NCI-H128 (cell line): ENCODE data around the gene NFATC3.
"Not testable (repeated sequence)": the region's sequence is repeated elsewhere in the genome, so short reads cannot be mapped to it uniquely, and the experiment has no call there.

Experiments
- DNase-seq: peaks from one replicate; lab custom pipeline; 2025; ENCODE audit not compliant: unreplicated experiment; lab: John Stamatoyannopoulos, UW

Gene NFATC3

DNA sequence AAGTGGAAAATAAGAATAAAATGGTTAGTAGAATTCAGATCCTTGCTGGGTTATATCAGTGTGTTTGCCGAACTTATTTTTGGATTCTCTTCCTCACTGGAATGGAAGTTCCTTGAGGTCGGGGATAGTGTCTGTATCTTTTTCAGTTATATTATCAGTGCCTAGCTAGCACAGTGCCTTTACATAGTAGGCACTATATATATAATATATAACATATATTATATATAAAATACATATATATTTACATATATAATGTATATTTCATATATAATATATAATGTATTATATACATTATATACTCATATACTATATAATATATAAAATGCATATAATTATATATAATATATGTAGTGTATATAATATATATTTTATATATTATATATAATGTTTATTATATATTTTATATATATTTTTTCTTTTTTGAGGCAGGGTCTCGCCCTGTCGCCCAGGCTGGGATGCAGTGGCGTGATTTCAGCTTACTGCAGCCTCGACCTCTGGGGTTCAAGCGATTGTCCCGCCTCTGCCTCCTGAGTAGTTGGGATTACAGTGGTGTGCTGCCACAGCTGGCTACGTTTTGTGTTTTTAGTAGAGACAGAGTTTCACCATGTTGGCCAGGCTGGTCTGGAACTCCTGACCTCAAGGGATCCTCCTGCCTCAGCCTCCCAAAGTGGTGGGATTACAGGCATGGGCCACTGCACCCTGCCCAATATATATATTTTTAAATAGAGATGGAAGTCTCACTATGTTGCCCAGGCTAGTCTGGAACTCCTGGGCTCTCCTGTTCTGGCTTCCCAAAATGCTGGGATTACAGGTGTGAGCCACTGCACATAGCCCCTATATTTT, 3.2 kb downstream of the NFATC3 start:
- no peak for DNase-seq

DNA sequence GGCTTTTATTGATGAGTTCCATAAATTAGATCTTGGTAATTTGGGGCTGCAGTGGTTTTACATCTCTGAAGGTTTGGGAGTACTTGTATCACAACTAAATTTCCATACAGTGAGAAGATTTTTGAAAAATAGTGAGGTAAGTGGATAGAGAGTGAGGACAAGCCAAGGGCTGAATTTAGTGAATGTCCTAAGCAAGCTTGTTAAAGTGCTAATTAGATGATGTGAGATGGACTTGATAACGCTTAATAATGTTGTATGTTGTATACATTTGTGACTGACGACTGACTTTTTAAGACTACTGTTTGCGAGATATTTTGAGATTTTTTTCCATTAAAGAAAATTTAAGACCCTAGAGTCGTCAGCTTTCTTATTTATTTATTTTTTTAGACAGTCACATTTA, 3.9 kb downstream of the NFATC3 start:
- no peak for DNase-seq

DNA sequence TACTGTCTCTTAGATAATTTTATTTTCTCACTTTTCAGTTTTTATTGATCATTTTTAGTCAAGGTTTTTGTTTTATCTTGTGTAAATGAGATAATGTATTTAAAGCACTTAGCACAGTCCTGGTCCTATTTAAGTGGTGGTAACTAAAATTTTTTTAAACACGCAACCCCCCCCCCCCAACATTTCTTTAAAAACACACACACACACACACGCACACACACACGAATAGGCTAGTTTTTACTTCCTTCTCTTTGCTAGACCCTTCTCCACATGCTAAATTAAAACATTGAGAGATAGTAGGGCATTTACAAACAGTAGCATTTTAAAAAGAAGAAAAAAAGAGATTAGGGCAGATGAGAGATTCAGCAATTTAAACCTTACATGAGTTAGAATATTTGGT, 5.0 kb downstream of the NFATC3 start:
- no peak for DNase-seq

DNA sequence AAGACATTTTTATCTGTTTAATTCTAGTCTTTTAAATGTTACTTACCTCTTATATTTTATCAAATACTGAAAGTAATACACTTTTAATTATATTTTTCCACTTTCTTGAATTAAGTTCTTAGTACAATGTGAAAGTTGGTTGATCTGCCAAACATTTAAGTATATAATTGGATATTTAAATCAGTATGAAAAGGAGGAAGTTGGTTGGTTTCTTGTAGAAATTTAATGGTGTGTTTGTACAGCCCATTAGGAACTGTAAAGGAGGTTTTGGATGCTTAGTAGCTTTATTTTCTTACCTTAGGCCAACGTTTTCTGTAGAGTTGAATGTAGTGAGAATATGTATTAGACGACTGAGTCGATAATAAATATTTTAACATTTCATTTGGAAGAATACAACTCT, 5.4 kb downstream of the NFATC3 start:
- DNase-seq, result no peak

DNA sequence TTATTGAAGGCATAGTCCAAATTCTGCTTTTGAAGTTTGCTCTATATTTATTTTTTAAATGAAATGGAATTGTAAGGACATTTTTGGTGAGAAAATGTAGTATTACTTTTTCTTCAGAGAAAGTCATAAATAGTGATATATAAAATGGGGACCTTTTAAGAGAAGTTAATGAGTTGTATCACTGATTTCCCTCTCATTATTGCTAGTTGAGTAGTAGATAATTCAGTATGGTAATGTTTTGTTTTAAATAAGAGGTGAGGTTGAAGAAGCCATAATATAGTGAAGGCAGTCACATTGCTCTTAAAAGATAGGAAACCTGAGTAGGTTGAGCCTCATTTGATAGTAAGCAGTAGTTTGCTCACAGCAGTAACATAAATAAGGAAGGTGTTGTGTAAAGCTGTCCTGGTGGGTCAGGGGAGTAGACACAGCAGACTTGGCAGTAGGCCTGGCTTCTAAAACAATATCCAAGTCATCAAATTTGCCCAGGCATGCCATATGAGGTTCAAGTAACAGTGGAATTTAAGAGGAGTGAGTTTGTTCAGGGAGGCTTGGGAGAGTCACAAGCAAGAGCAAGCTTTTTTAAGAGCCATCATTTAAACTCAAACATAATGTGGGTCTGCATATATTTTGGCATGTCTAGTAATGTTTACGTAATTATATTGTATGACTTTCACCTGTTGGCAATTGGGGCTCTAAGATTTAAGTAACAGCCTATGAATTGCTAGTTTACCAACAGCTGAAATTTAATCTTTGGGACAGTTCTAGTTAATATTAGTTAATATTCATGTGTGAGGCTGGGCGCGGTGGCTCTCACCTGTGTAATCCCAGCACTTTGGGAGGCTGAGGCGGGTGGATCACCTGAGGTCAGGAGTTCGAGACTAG, 6.5 kb downstream of the NFATC3 start:
- peak; percentile 25 for DNase-seq

DNA sequence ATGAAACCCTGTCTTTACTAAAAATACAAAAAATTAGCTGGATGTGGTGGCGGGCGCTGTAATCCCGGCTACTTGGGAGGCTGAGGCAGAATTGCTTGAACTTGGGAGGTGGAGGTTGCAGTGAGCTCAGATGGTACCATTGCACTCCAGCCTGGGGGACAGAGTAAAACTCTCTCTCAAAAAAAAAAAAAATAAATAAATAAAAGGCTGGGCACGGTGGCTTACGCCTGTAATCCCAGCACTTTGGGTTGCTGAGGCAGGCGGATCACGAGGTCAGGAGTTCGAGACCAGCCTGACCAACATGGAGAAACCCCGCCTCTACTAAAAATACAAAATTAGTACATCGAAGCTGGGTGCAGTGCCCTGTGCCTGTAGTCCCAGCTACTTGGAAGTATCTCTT, 7.1 kb downstream of the NFATC3 start:
- DNase-seq, result not testable (repeated sequence)

DNA sequence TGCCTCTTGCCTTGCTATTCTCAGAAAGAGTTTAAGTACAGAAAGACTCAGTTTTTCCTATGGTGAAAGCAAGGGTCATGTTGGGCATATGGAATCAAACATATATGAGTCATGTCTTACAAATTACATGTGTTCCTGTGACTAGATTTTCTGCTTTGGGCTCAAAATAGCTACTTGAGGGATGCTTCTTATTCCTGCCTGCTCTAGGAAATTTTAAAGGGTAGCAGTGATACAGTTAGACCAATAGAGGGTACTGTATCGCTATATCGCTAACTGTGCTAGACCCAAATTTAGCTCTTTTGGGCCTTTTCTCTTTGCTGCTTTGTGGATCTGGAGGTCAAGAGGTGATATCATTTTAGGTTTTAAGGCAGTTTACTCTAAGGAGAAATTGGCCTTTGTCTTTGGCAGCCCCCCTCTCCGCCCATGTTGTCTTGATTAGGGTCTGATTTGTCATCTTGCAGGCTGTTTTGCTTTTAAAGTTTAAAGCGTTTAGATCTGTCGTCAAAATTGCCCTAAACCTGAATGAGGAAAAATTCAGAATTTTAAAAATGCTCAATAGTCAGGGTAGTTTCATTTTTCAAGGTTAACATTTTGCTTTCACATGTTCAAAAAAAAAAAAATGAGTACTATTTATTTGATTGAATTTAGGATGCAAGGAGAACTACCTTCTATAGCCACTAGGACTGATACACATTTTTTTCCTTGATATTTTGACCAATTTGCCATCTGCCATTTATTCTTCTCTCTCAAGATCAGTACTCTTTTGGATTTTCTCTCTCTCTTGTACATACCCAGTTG, 8.8 kb downstream of the NFATC3 start:
- no peak for DNase-seq

DNA sequence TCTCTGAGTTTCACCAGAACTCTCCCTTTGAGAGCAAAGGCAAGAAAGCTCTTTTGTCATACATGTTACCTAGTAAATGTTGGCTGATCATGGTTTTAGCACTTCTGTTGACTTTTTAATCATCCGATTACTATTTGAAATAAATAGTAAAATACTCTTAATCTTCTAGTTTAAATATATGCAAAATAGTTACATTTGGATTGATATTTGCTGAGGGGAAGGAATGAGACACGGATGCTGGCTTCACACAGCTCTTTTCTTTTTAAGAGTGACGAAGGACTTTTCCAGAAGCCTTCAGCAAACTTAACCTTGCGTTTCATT, 9.4 kb downstream of the NFATC3 start:
- no peak for DNase-seq

DNA sequence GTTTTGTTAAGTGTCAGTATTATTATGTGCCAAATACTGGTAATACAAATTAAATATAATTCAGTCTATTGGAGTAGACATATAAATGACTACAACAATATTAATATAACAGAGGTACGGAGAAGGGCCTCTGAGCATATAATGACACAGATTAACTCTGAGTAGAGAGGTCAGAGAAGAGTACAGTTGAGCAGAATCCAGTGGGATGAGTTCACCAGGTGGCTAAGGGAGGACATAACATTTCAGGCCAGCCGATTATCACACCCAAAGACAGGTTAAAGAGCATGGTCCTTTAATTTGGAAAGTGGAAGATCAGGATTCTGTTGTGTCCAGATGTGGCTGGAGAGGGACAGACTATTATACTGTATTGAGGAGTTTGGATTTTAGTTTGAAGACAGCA, 11.3 kb downstream of the NFATC3 start:
- no peak for DNase-seq

DNA sequence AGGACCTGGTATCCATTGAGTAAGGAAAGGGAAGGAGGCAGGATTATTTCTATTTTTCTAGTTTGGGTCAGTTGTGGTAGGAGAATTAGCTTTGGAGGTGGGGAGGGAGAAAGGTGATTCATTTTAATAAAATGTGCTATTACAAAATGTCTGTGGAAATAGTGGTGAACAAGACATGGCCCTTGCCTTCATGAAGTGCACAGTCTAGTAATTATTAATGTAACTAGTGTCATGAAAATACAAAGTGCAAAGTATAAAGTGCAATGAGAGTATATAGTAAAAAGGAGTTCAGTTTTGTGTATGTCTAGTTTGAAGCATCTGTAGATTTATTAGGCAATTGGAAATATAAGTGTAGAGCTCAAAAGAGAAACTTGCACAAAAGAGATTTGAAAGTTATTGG, 11.9 kb downstream of the NFATC3 start:
- DNase-seq, result no peak

DNA sequence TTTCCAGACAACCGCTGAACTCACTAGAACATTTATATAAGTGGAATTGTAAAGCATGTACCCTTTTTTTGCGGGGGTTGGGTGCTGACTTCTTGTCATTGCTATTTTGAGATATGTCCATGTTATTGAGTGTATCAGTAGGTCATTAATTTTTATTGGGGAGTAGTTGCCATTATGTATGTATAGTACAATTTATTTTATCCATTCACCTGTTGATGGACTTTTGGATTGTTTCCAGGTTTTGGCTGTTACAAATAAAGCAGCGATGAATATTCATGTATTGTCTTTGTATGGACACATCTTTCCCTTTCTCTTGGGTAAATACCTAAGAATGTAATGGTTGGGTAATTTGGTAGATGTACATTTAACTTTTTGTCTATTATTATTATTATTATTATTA, 12.7 kb downstream of the NFATC3 start:
- no peak for DNase-seq

DNA sequence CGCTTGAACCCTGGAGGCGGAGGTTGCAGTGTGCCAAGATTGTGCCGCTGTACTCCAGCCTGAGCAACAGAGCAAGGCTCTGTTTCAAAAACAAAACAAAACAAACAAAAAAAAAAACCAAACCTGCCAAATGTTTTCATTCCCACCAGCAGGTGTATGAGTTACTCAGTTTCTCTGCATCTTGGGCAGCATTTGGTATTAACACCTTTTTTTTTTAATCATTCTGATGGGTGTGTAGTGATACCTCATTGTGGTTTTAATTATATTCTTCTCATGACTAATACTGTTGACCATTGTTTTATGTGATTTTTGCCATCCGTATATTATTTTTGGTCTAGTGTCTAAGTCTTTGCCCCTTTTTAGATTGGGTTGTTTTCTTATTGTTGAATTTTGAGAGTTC, 15.3 kb downstream of the NFATC3 start:
- DNase-seq, result no peak

DNA sequence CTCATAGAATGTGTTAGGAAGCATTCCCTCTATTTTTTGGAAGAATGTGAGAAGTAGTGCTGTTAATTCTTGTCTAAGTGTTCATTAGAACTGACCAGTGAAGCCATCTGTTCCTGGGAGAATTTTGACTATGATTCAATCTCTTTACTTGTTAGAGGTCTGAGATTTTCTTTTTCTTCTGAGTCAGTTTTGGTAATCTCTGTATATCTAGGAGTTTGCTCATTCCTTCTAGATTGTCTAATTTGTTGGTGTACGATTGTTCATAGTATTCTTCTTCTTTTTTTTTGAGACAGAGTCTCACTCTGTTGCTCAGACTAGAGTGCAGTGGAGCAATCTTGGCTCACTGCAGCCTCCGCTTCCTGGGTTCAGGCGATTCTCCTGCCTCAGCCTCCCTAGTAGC, 20.4 kb downstream of the NFATC3 start:
- DNase-seq, result no peak

DNA sequence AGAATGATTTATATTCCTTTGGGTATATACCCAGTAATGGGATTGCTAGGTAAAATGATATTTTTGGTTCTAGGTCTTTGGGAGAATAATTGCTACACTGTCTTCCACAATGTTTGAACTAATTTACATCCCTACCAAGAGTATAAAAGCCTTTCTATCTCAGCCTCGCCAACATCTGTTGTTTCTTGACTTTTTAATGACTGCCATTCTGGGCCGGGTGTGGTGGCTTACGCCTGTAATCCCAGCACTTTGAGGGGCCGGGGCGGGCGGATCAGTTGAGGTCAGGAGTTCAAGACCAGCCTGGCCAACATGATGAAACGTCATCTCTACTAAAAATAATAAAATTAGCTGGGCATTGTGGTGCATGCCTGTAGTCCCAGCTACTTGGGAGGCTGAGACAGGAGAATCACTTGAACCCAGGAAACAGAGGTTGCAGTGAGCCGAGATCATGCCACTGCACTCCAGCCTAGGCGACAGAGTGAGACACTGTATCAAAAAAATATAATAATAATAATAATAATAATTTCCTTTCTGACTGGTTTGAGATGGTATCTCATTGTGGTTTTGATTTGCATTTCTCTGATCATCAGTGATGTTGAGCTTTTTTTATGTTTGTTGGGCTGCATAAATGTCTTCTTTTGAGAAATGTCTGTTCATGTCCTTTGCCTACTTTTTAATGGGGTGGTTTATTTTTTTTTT, 22.2 kb downstream of the NFATC3 start:
- DNase-seq, result not testable (repeated sequence)

DNA sequence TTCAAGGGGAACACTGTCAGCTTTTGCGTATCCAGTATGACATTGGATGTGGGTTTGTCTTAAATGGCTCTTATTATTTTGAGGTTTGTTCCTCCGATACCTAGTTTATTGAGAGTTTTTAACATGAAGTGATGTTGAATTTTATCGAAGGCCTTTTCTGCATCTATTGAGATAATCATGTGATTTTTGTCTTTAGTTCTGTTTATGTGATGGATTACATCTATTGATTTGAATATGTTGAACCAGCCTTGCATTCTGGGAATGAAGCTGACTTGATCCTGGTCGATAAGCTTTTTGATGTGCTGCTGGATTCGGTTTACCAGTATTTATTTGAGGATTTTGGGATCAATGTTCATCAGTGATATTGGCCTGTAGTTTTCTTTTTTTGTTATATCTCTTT, 24.0 kb downstream of the NFATC3 start:
- DNase-seq, result not testable (repeated sequence)

DNA sequence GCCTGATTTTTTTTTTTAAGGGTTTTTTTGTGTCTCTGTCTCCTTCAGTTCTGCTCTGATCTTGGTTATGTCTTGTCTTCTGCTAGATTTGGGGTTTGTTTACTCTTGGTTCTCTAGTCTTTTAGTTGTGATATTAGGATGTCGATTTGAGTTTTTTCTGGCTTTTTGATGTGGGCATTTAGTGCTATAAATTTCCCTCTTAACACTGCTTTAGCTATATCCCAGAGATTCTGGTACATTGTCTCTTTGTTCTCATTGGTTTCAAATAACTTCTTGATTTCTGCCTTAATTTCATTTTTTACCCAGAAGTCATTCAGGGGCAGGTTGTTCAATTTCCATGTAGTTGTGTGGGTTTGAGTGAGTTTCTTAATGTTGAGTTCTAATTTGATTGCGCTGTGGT, 25.4 kb downstream of the NFATC3 start:
- DNase-seq, result not testable (repeated sequence)

DNA sequence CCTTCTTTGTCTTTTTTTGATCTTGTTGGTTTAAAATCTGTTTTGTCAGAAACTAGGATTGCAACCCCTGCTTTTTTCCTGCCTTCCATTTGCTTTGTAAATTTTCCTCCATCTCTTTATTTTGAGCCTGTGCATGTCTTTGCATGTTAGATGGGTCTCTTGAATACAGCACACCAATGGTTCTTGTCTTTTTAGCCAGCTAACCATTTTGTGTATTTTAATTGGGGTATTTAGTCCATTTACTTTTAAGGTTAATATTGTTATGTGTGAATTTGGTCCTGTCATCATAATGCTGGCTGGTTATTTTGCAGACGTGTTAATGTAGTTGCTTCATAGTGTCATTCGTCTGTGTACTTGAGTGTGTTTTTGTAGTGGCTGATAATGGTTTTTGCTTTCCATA, 26.2 kb downstream of the NFATC3 start:
- no peak for DNase-seq

DNA sequence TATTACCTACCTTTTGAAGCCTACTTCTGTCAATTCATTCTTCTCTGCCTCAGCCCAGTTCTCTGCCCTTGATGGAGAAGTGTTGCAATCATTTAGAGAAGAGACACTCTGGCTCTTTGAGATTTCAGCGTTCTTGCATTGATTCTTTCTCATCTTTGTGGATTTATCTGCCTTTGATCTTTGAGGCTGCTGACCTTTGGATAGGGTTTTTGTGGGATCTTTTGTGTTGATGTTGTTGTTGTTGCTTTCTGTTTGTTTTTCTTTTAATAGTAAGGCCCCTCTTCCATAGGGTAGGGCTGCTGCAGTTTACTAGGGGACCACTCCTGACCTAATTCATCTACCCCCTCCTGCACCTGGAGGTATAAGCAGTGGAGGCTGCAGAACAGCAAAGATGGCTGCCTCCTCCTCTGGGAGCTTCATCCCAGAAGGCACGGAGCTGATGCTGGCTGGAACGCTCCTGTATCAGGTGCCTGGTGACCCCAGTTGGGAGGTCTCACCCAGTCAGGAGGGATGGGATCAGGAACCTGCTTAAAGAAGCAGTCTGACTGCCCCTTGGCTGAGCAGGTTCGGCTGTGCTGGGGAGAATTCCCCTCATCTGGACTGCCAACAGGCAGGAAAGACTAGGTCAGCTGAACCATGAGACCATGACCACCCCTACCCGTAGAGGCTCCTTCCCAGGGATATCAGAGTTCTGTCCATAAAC, 28.0 kb downstream of the NFATC3 start:
- no peak for DNase-seq

DNA sequence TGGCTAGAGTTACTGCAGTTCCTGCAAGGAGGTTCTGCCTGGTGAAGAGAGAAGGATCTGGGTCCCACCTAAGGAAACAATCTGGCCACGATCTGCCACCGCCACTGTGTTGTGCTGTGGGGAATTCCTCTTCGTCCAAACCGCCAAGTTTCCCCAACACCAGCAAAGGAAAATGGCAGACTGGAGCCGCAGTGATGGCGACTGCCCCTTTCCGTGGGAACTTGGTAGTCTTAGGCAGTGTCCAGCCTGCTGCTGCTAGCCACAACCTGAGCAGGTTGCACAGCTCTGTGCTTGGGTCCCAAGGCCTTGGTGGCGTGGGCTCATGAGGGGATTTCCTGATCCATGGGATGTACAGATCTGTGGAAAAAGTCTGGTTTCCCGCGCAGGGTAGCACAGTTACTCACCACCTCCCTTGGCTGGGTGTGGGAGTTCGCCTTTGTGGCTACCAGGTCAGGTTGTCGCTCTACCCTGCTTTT, 28.6 kb downstream of the NFATC3 start:
- no peak for DNase-seq

DNA sequence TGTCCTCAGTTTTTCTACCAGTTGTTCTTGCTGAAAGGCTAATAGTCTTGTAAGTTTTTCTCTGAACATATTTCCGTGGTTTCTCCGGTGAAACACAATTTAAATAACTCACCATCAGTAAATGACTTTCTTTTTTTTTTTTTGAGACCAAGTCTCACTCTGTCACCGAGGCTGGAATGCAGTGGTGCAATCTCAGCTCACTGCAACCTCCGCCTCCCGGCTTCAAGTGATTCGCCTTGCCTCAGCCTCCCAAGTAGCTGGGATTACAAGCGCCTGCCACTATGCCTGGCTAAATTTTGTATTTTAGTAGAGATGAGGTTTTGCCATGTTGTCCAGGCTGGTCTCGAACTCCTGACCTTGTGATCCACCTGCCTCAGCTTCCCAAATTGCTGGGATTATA, 29.8 kb downstream of the NFATC3 start:
- DNase-seq, result not testable (repeated sequence)
